Karpas-422 (cell line): Measurements from ENCODE around the gene PPFIA1. TPM values are rescaled to one million over a fixed set of nuclear protein-coding genes. Genes with fewer than 3 reads are reported as not detected.

ENCODE experiments used
- DNase-seq: peaks from one replicate; pipeline ENCODE4 v3.0.0-alpha.2; 2015
- H2AFZ ChIP-seq: fragments of 200-600 bp; sonication (generic); 2 replicates; pipeline ENCODE4 v1.6.1; 2014; ENCODE audit warnings: antibody characterized with exemption, low read length, mixed read lengths
- H3K27ac ChIP-seq: fragments of 200-600 bp; sonication (generic); 2 replicates; pipeline ENCODE4 v1.5.1; 2014; ENCODE audit warnings: mild to moderate bottlenecking, low read length, moderate library complexity
- H3K27me3 ChIP-seq: fragments of 200-600 bp; sonication (generic); 2 replicates; pipeline ENCODE4 v1.6.1; 2014; ENCODE audit warnings: low read length, mixed read lengths
- H3K36me3 ChIP-seq: fragments of 200-600 bp; sonication (generic); 2 replicates; pipeline ENCODE4 v1.6.1; 2014; ENCODE audit warnings: low read length, mixed read lengths; ENCODE audit not compliant: insufficient read depth
- H3K4me1 ChIP-seq: fragments of 200-600 bp; sonication (generic); 2 replicates; pipeline ENCODE4 v1.6.1; 2014; ENCODE audit warnings: mild to moderate bottlenecking, low read length, mixed read lengths
- H3K4me2 ChIP-seq: fragments of 200-600 bp; sonication (generic); 2 replicates; pipeline ENCODE4 v1.6.1; 2014; ENCODE audit warnings: low read length, low read depth, mild to moderate bottlenecking; ENCODE audit not compliant: poor library complexity, severe bottlenecking
- H3K4me3 ChIP-seq: fragments of 200-600 bp; sonication (generic); 2 replicates; pipeline ENCODE4 v1.5.1; 2014; ENCODE audit warnings: mild to moderate bottlenecking, antibody characterized with exemption, low read length, mixed read lengths
- H3K79me2 ChIP-seq: fragments of 200-600 bp; sonication (generic); 2 replicates; pipeline ENCODE4 v1.6.1; 2014; ENCODE audit warnings: mild to moderate bottlenecking, low read length, mixed read lengths
- H3K9ac ChIP-seq: fragments of 200-600 bp; sonication (generic); 2 replicates; pipeline ENCODE4 v1.6.0; 2014; ENCODE audit warnings: low read length
- H3K9me2 ChIP-seq: fragments of 200-600 bp; sonication (generic), shearing (Covaris generic); replicated peaks from 2 replicates; pipeline ENCODE4 v1.6.0; 2014; ENCODE audit warnings: mild to moderate bottlenecking, low read length, moderate library complexity; ENCODE audit not compliant: insufficient read depth
- H3K9me3 ChIP-seq: fragments of 300-700, 200-600 bp; sonication (generic); 2 replicates; pipeline ENCODE4 v1.6.1; 2014; ENCODE audit warnings: low read length, mixed read lengths
- H4K20me1 ChIP-seq: fragments of 200-600 bp; sonication (generic); 2 replicates; pipeline ENCODE4 v1.6.1; 2014; ENCODE audit warnings: mild to moderate bottlenecking, antibody characterized with exemption, low read length, low read depth; ENCODE audit not compliant: insufficient read depth
- total RNA-seq: library from RNA; depleted of rRNA; stranded (reverse); fragments of >200 nt; shearing (Covaris generic); gene quantifications from 2 replicates; pipeline ENCODE4 v1.2.3, GENCODE V29; 2014; ENCODE audit warnings: low replicate concordance

Gene PPFIA1
- total RNA-seq, 1 experiment from 2014 or later = 24.6 TPM

GRCh38 chr11:70421123-70421522 is 150.6 kb downstream of the PPFIA1 start:
- H3K79me2 ChIP-seq = no peaks in the 10 kb centered on the region
- no peak overlapping the region for H2AFZ ChIP-seq
- H3K27me3 ChIP-seq = no peaks in the 10 kb centered on the region
- H3K4me1 ChIP-seq = no peaks in the 10 kb centered on the region
- no peak overlapping the region for H3K4me3 ChIP-seq
- no peak overlapping the region for H3K27ac ChIP-seq
- H3K4me2 ChIP-seq = no peak overlapping the region
- no peaks in the 10 kb centered on the region for H3K9me3 ChIP-seq
- H4K20me1 ChIP-seq = peaks cover 13% of the 10 kb centered on the region; the same call in 1 of the 2 replicates
- H3K9ac ChIP-seq = no peak overlapping the region
- H3K9me2 ChIP-seq = no peaks in the 10 kb centered on the region
- DNase-seq = no peak
- H3K36me3 ChIP-seq = peaks cover 19% of the 10 kb centered on the region; the same call in 1 of the 2 replicates

GRCh38 chr11:70422692-70423522 is 152.4 kb downstream of the PPFIA1 start:
- Histone ChIP-seq H3K4me1 (no peaks in the 10 kb centered on the region), H3K36me3 (peaks cover 16% of the 10 kb centered on the region; the same call in 1 of the 2 replicates), H2AFZ (no peak overlapping the region), H3K4me3 (no peak overlapping the region), H3K27me3 (no peaks in the 10 kb centered on the region), H3K9me2 (no peaks in the 10 kb centered on the region), H3K27ac (no peak overlapping the region), H3K9me3 (no peaks in the 10 kb centered on the region), H4K20me1 (peaks cover 13% of the 10 kb centered on the region; the same call in 1 of the 2 replicates), H3K9ac (no peak overlapping the region), H3K4me2 (no peak overlapping the region), H3K79me2 (no peaks in the 10 kb centered on the region)
- DNase-seq = no peak

- H3K4me3 ChIP-seq = no peak overlapping the region
- no peaks in the 10 kb centered on the region for H3K9me2 ChIP-seq
- no peaks in the 10 kb centered on the region for H3K79me2 ChIP-seq
- H3K27me3 ChIP-seq = no peaks in the 10 kb centered on the region
- H3K4me1 ChIP-seq = no peaks in the 10 kb centered on the region
- H3K27ac ChIP-seq = no peak overlapping the region
- no peak overlapping the region for H3K9ac ChIP-seq
- DNase-seq = no peak
- H2AFZ ChIP-seq = no peak overlapping the region
- H4K20me1 ChIP-seq = peaks cover 13% of the 10 kb centered on the region; the same call in 1 of the 2 replicates
- H3K9me3 ChIP-seq = no peaks in the 10 kb centered on the region
- no peak overlapping the region for H3K4me2 ChIP-seq
- peaks cover 16% of the 10 kb centered on the region; the same call in 1 of the 2 replicates for H3K36me3 ChIP-seq
Measured at GRCh38 chr11:70423523-70424505, 153.3 kb downstream of the PPFIA1 start.

- Histone ChIP-seq H2AFZ (no peak overlapping the region), H4K20me1 (peaks cover 13% of the 10 kb centered on the region; the same call in 1 of the 2 replicates), H3K9me3 (no peaks in the 10 kb centered on the region), H3K79me2 (no peaks in the 10 kb centered on the region), H3K4me3 (no peak overlapping the region), H3K9me2 (no peaks in the 10 kb centered on the region), H3K27ac (no peak overlapping the region), H3K9ac (no peak overlapping the region), H3K36me3 (peaks cover 12% of the 10 kb centered on the region; the same call in 1 of the 2 replicates), H3K4me2 (no peak overlapping the region), H3K27me3 (no peaks in the 10 kb centered on the region), H3K4me1 (no peaks in the 10 kb centered on the region)
- no peak for DNase-seq
Measured at GRCh38 chr11:70424765-70425344, 154.4 kb downstream of the PPFIA1 start.

- H3K27me3 ChIP-seq = no peaks in the 10 kb centered on the region
Measured at GRCh38 chr11:70427436-70427835, 156.9 kb downstream of the PPFIA1 start.

GRCh38 chr11:70428701-70429427 is 158.4 kb downstream of the PPFIA1 start:
- Histone ChIP-seq H3K9me2 (no peaks in the 10 kb centered on the region), H2AFZ (no peak overlapping the region), H3K36me3 (peaks cover 11% of the 10 kb centered on the region), H3K27ac (no peak overlapping the region), H3K4me1 (no peaks in the 10 kb centered on the region), H3K79me2 (no peaks in the 10 kb centered on the region), H3K4me3 (no peak overlapping the region), H4K20me1 (0 out of 2 replicates have a peak, but pooled peaks cover 3% of the 10 kb centered on the region), H3K4me2 (no peak overlapping the region), H3K9ac (no peak overlapping the region), H3K27me3 (no peaks in the 10 kb centered on the region), H3K9me3 (no peaks in the 10 kb centered on the region)
- DNase-seq = no peak

More at GRCh38 chr11:70427436-70427835, 156.9 kb downstream of the PPFIA1 start:
- no peak for DNase-seq
- Histone ChIP-seq H4K20me1 (0 out of 2 replicates have a peak, but pooled peaks cover 3% of the 10 kb centered on the region), H3K27ac (no peak overlapping the region), H3K9ac (no peak overlapping the region), H3K4me3 (no peak overlapping the region), H3K4me2 (no peak overlapping the region), H3K4me1 (no peaks in the 10 kb centered on the region), H3K9me3 (no peaks in the 10 kb centered on the region), H2AFZ (no peak overlapping the region), H3K9me2 (no peaks in the 10 kb centered on the region), H3K79me2 (no peaks in the 10 kb centered on the region), H3K36me3 (peaks cover 11% of the 10 kb centered on the region)

- Histone ChIP-seq H3K4me1 (no peaks in the 10 kb centered on the region), H3K36me3 (peaks cover 11% of the 10 kb centered on the region), H3K9me3 (no peaks in the 10 kb centered on the region), H4K20me1 (0 out of 2 replicates have a peak, but pooled peaks cover under 1% of the 10 kb centered on the region), H3K9ac (no peak overlapping the region), H3K27ac (no peak overlapping the region), H3K4me3 (no peak overlapping the region), H2AFZ (no peak overlapping the region), H3K27me3 (no peaks in the 10 kb centered on the region), H3K79me2 (no peaks in the 10 kb centered on the region), H3K4me2 (no peak overlapping the region), H3K9me2 (no peaks in the 10 kb centered on the region)
- DNase-seq = no peak
Measured at GRCh38 chr11:70429428-70429705, 158.9 kb downstream of the PPFIA1 start.
